Measurements from ENCODE around the gene LOXHD1. TPM values are rescaled to one million over a fixed set of nuclear protein-coding genes. Genes with fewer than 3 reads are reported as not detected.

Gene LOXHD1
- total RNA-seq, 2 experiments from 2014 or later, result 0.11 to 0.45 TPM

GRCh38 chr18:46596119-46596518 lies 60.9 kb downstream of the LOXHD1 start:
- TF ChIP-seq CTCF (IDR thresholded peaks at IDR 0.05), result no peak
- no peak overlapping the region for H3K27ac Mint-ChIP-seq
- H3K9me3 Mint-ChIP-seq, result no peaks in the 10 kb centered on the region
- ATAC-seq, result no peak
- ChIA-PET CTCF (no interaction called here), POLR2A (no interaction called here)
- intact Hi-C loops (cut with micrococcal nuclease), result no loop called here
- no peak overlapping the region for H3K4me3 Mint-ChIP-seq
- no peaks in the 10 kb centered on the region for H3K4me1 Mint-ChIP-seq (ENCODE audit: low read depth)
- no peak for DNase-seq
- H3K27me3 Mint-ChIP-seq, result peaks cover 6% of the 10 kb centered on the region
- no peaks in the 10 kb centered on the region for H3K36me3 Mint-ChIP-seq (ENCODE audit: low read depth)

GRCh38 chr18:46591783-46592391 lies 65.1 kb downstream of the LOXHD1 start:
- ChIA-PET CTCF (no interaction called here), POLR2A (no interaction called here)
- no peak for TF ChIP-seq CTCF (IDR thresholded peaks at IDR 0.05)
- no peaks in the 10 kb centered on the region for H3K9me3 Mint-ChIP-seq
- ATAC-seq (no peak), DNase-seq (no peak)
- H3K4me1 Mint-ChIP-seq (ENCODE audit: low read depth), result no peaks in the 10 kb centered on the region
- H3K36me3 Mint-ChIP-seq (ENCODE audit: low read depth), result no peaks in the 10 kb centered on the region
- no peak overlapping the region for H3K27ac Mint-ChIP-seq
- intact Hi-C loops (cut with micrococcal nuclease), result no loop called here
- H3K27me3 Mint-ChIP-seq, result peaks cover 2% of the 10 kb centered on the region
- H3K4me3 Mint-ChIP-seq, result no peak overlapping the region

GRCh38 chr18:46590103-46590502 lies 66.9 kb downstream of the LOXHD1 start:
- no peaks in the 10 kb centered on the region for H3K9me3 Mint-ChIP-seq
- no peak overlapping the region for H3K4me3 Mint-ChIP-seq
- H3K27me3 Mint-ChIP-seq, result peaks cover 2% of the 10 kb centered on the region
- intact Hi-C loops (cut with micrococcal nuclease), result no loop called here
- ATAC-seq, result no peak
- no peaks in the 10 kb centered on the region for H3K36me3 Mint-ChIP-seq (ENCODE audit: low read depth)
- H3K27ac Mint-ChIP-seq, result no peak overlapping the region
- TF ChIP-seq CTCF (IDR thresholded peaks at IDR 0.05), result no peak
- no peak for DNase-seq
- POLR2A ChIA-PET, result no interaction called here
- no peaks in the 10 kb centered on the region for H3K4me1 Mint-ChIP-seq (ENCODE audit: low read depth)
- CTCF ChIA-PET, result interaction anchor here (0.7 kb wide), 1 partner anchor 68 kb away, joined by 3 read pairs; no protein-coding TSS in a partner anchor

GRCh38 chr18:46588971-46589660 lies 67.9 kb downstream of the LOXHD1 start:
- Mint-ChIP-seq H3K27me3 (peaks cover 2% of the 10 kb centered on the region), H3K36me3 (ENCODE audit: low read depth) (no peaks in the 10 kb centered on the region), H3K4me1 (ENCODE audit: low read depth) (no peaks in the 10 kb centered on the region), H3K4me3 (no peak overlapping the region), H3K9me3 (no peaks in the 10 kb centered on the region), H3K27ac (no peak overlapping the region)
- POLR2A ChIA-PET, result no interaction called here
- CTCF ChIA-PET, result interaction anchor here (1.2 kb wide), 1 partner anchor 69 kb away, joined by 5 read pairs; no protein-coding TSS in a partner anchor
- no peak for TF ChIP-seq CTCF (IDR thresholded peaks at IDR 0.05)
- DNase-seq, result no peak
- intact Hi-C loops (cut with micrococcal nuclease), result no loop called here
- ATAC-seq, result no peak

- H3K4me1 Mint-ChIP-seq (ENCODE audit: low read depth), result no peaks in the 10 kb centered on the region
- POLR2A ChIA-PET, result no interaction called here
- DNase-seq (no peak), ATAC-seq (no peak)
- CTCF ChIA-PET, result interaction anchor here (1.2 kb wide), 1 partner anchor 71 kb away, joined by 5 read pairs; no protein-coding TSS in a partner anchor
- no peaks in the 10 kb centered on the region for H3K36me3 Mint-ChIP-seq (ENCODE audit: low read depth)
- H3K27me3 Mint-ChIP-seq, result peaks cover 2% of the 10 kb centered on the region
- no peak for TF ChIP-seq CTCF (IDR thresholded peaks at IDR 0.05)
- H3K9me3 Mint-ChIP-seq, result no peaks in the 10 kb centered on the region
- no peak overlapping the region for H3K4me3 Mint-ChIP-seq
- intact Hi-C loops (cut with micrococcal nuclease), result no loop called here
- no peak overlapping the region for H3K27ac Mint-ChIP-seq
Observed at GRCh38 chr18:46587600-46587999, 69.4 kb downstream of the LOXHD1 start.
